Effector memory CD4-positive, alpha-beta T cell (primary cell): ENCODE measurements around the gene BEST1.

Source experiments
- DNase-seq, 3 donors: peaks; one replicate each; pipeline ENCODE4 v3.0.0-alpha.2; 2020
- H3K27ac ChIP-seq: 2 replicates; pipeline ENCODE4 v1.7.0; 2013; ENCODE audit warnings: mild to moderate bottlenecking, low read length, moderate library complexity; ENCODE audit not compliant: insufficient read depth, poor library complexity, severe bottlenecking
- H3K27me3 ChIP-seq: replicated peaks from 2 replicates; pipeline ENCODE4 v1.7.0; 2013; ENCODE audit warnings: mild to moderate bottlenecking, low read length; ENCODE audit not compliant: insufficient read depth, control insufficient read depth, poor library complexity, severe bottlenecking
- H3K36me3 ChIP-seq: 2 replicates; pipeline ENCODE4 v1.7.0; 2013; ENCODE audit warnings: mild to moderate bottlenecking, low read length, moderate library complexity; ENCODE audit not compliant: control insufficient read depth, insufficient read depth
- H3K4me1 ChIP-seq: 2 replicates; pipeline ENCODE4 v1.7.0; 2013; ENCODE audit warnings: low read length, mild to moderate bottlenecking; ENCODE audit not compliant: control insufficient read depth, insufficient read depth, poor library complexity, severe bottlenecking
- H3K4me3 ChIP-seq: 2 replicates; pipeline ENCODE4 v1.7.0; 2013; ENCODE audit warnings: low read length, low read depth, mild to moderate bottlenecking; ENCODE audit not compliant: insufficient read depth, poor library complexity, severe bottlenecking
- H3K9me3 ChIP-seq: 2 replicates; pipeline ENCODE4 v1.7.0; 2013; ENCODE audit warnings: mild to moderate bottlenecking, low read length, moderate library complexity; ENCODE audit not compliant: control insufficient read depth

BEST1 gene

GRCh38 chr11:61907871-61908729, 42.1 kb upstream of the BEST1 start:
- H3K9me3 ChIP-seq: no peaks in the 10 kb centered on the region
- DNase-seq: no peak

GRCh38 chr11:61908730-61909316, 41.3 kb upstream of the BEST1 start:
- H3K4me1 ChIP-seq: no peaks in the 10 kb centered on the region
- no peak overlapping the region for H3K4me3 ChIP-seq
- no peak for DNase-seq

More at GRCh38 chr11:61907871-61908729, 42.1 kb upstream of the BEST1 start:
- Histone ChIP-seq H3K27ac (no peak overlapping the region), H3K27me3 (no peaks in the 10 kb centered on the region), H3K4me1 (no peaks in the 10 kb centered on the region), H3K4me3 (no peak overlapping the region), H3K36me3 (no peaks in the 10 kb centered on the region)

GRCh38 chr11:61910187-61911127, 39.7 kb upstream of the BEST1 start:
- Histone ChIP-seq H3K27ac (no peak overlapping the region), H3K9me3 (no peaks in the 10 kb centered on the region), H3K27me3 (no peaks in the 10 kb centered on the region), H3K4me3 (no peak overlapping the region), H3K4me1 (no peaks in the 10 kb centered on the region), H3K36me3 (no peaks in the 10 kb centered on the region)
- DNase-seq: no peak

More at GRCh38 chr11:61908730-61909316, 41.3 kb upstream of the BEST1 start:
- Histone ChIP-seq H3K27ac (no peak overlapping the region), H3K36me3 (no peaks in the 10 kb centered on the region), H3K27me3 (no peaks in the 10 kb centered on the region), H3K9me3 (no peaks in the 10 kb centered on the region)

- H3K4me3 ChIP-seq: no peak overlapping the region
- no peak for DNase-seq
- no peaks in the 10 kb centered on the region for H3K4me1 ChIP-seq
- no peaks in the 10 kb centered on the region for H3K9me3 ChIP-seq
- H3K27me3 ChIP-seq: no peaks in the 10 kb centered on the region
- no peaks in the 10 kb centered on the region for H3K36me3 ChIP-seq
- no peak overlapping the region for H3K27ac ChIP-seq
Observed at GRCh38 chr11:61911128-61911700, 38.9 kb upstream of the BEST1 start.

GRCh38 chr11:61911701-61912529, 38.2 kb upstream of the BEST1 start:
- no peak for DNase-seq
- Histone ChIP-seq H3K27me3 (peaks cover 3% of the 10 kb centered on the region), H3K4me1 (no peaks in the 10 kb centered on the region), H3K4me3 (no peak overlapping the region), H3K9me3 (no peaks in the 10 kb centered on the region), H3K27ac (no peak overlapping the region), H3K36me3 (no peaks in the 10 kb centered on the region)

- H3K4me3 ChIP-seq: no peak overlapping the region
- DNase-seq: no peak
- H3K4me1 ChIP-seq: no peaks in the 10 kb centered on the region
- peaks cover 4% of the 10 kb centered on the region for H3K27me3 ChIP-seq
- H3K27ac ChIP-seq: no peak overlapping the region
- H3K9me3 ChIP-seq: no peaks in the 10 kb centered on the region
- H3K36me3 ChIP-seq: no peaks in the 10 kb centered on the region
Observed at GRCh38 chr11:61912530-61912898, 37.6 kb upstream of the BEST1 start.

GRCh38 chr11:61912991-61913698, 37.0 kb upstream of the BEST1 start:
- H3K4me1 ChIP-seq: no peaks in the 10 kb centered on the region
- DNase-seq: no peak
- H3K27me3 ChIP-seq: peaks cover 8% of the 10 kb centered on the region
- no peaks in the 10 kb centered on the region for H3K9me3 ChIP-seq
- no peak overlapping the region for H3K27ac ChIP-seq
- no peaks in the 10 kb centered on the region for H3K36me3 ChIP-seq
- no peak overlapping the region for H3K4me3 ChIP-seq

- peaks cover 8% of the 10 kb centered on the region for H3K27me3 ChIP-seq
- no peak for DNase-seq
- H3K27ac ChIP-seq: no peak overlapping the region
- no peak overlapping the region for H3K4me3 ChIP-seq
- H3K9me3 ChIP-seq: no peaks in the 10 kb centered on the region
- no peaks in the 10 kb centered on the region for H3K36me3 ChIP-seq
- H3K4me1 ChIP-seq: no peaks in the 10 kb centered on the region
Observed at GRCh38 chr11:61913699-61914395, 36.3 kb upstream of the BEST1 start.
